IPS-18c (cell line): ENCODE data around the gene CADPS.

ENCODE experiments used
- H3K4me3 ChIP-seq: 2 replicates; pipeline ENCODE4 v1.7.0; 2013; ENCODE audit warnings: low read depth, mild to moderate bottlenecking, low read length, moderate library complexity; ENCODE audit not compliant: insufficient read depth
- H3K9me3 ChIP-seq: one replicate; pipeline ENCODE4 v1.6.1; 2013; ENCODE audit warnings: mild to moderate bottlenecking, low read length, moderate library complexity; ENCODE audit not compliant: control insufficient read depth, insufficient read depth

CADPS gene

GRCh38 chr3:62781121-62781520 lies 94.1 kb downstream of the CADPS start:
- Histone ChIP-seq H3K9me3 (no peaks in the 10 kb centered on the region), H3K4me3 (no peak overlapping the region)

- H3K9me3 ChIP-seq: no peaks in the 10 kb centered on the region
- no peak overlapping the region for H3K4me3 ChIP-seq
Measured at GRCh38 chr3:62777674-62778073, 97.5 kb downstream of the CADPS start.

GRCh38 chr3:62777130-62777529 lies 98.1 kb downstream of the CADPS start:
- Histone ChIP-seq H3K4me3 (no peak overlapping the region), H3K9me3 (no peaks in the 10 kb centered on the region)

GRCh38 chr3:62774221-62774620 lies 101.0 kb downstream of the CADPS start:
- H3K4me3 ChIP-seq: no peak overlapping the region
- no peaks in the 10 kb centered on the region for H3K9me3 ChIP-seq

- Histone ChIP-seq H3K4me3 (no peak overlapping the region), H3K9me3 (no peaks in the 10 kb centered on the region)
Measured at GRCh38 chr3:62771331-62772072, 103.7 kb downstream of the CADPS start.

GRCh38 chr3:62768896-62769295 lies 106.3 kb downstream of the CADPS start:
- H3K9me3 ChIP-seq: no peaks in the 10 kb centered on the region
- no peak overlapping the region for H3K4me3 ChIP-seq

- H3K9me3 ChIP-seq: no peaks in the 10 kb centered on the region
- H3K4me3 ChIP-seq: no peak overlapping the region
Measured at GRCh38 chr3:62761711-62762110, 113.5 kb downstream of the CADPS start.

GRCh38 chr3:62761311-62761710 lies 113.9 kb downstream of the CADPS start:
- H3K9me3 ChIP-seq: no peaks in the 10 kb centered on the region
- no peak overlapping the region for H3K4me3 ChIP-seq

GRCh38 chr3:62758296-62759066 lies 116.7 kb downstream of the CADPS start:
- Histone ChIP-seq H3K9me3 (no peaks in the 10 kb centered on the region), H3K4me3 (no peak overlapping the region)

GRCh38 chr3:62757045-62757444 lies 118.2 kb downstream of the CADPS start:
- H3K9me3 ChIP-seq: no peaks in the 10 kb centered on the region

GRCh38 chr3:62755285-62755684 lies 119.9 kb downstream of the CADPS start:
- H3K4me3 ChIP-seq: no peak overlapping the region

More at GRCh38 chr3:62757045-62757444, 118.2 kb downstream of the CADPS start:
- no peak overlapping the region for H3K4me3 ChIP-seq

GRCh38 chr3:62749657-62750056 lies 125.6 kb downstream of the CADPS start:
- H3K9me3 ChIP-seq: no peaks in the 10 kb centered on the region

More at GRCh38 chr3:62755285-62755684, 119.9 kb downstream of the CADPS start:
- no peaks in the 10 kb centered on the region for H3K9me3 ChIP-seq

GRCh38 chr3:62749130-62749529 lies 126.1 kb downstream of the CADPS start:
- no peaks in the 10 kb centered on the region for H3K9me3 ChIP-seq
- H3K4me3 ChIP-seq: no peak overlapping the region

More at GRCh38 chr3:62749657-62750056, 125.6 kb downstream of the CADPS start:
- H3K4me3 ChIP-seq: no peak overlapping the region

GRCh38 chr3:62737449-62737848 lies 137.8 kb downstream of the CADPS start:
- Histone ChIP-seq H3K4me3 (no peak overlapping the region), H3K9me3 (no peaks in the 10 kb centered on the region)

GRCh38 chr3:62735510-62735909 lies 139.7 kb downstream of the CADPS start:
- Histone ChIP-seq H3K4me3 (no peak overlapping the region), H3K9me3 (no peaks in the 10 kb centered on the region)

- Histone ChIP-seq H3K9me3 (no peaks in the 10 kb centered on the region), H3K4me3 (no peak overlapping the region)
Measured at GRCh38 chr3:62732183-62732904, 142.9 kb downstream of the CADPS start.

- no peak overlapping the region for H3K4me3 ChIP-seq
- H3K9me3 ChIP-seq: no peaks in the 10 kb centered on the region
Measured at GRCh38 chr3:62727981-62728380, 147.2 kb downstream of the CADPS start.

- H3K9me3 ChIP-seq: no peaks in the 10 kb centered on the region
- no peak overlapping the region for H3K4me3 ChIP-seq
Measured at GRCh38 chr3:62727536-62727935, 147.7 kb downstream of the CADPS start.
